ENCODE results near the gene CABYR.

DNA sequence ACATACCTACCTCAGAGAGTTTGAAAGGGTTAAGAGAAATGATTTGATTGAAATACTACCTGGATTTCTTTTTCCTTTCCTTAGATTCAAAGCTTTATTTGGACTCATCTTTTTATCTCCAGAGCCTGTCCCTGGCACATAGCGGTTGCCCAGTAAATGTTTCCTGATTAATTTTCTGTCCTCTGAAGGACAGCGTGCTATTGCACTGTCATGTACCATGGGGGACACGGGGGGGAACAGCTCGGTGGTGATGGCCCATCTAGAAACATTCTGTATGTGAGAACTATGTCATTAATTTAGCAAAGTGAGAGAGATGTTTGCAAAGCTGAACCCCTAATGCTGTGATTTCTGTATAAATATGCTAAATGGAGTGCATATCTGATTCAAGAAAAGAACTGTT is 26.4 kb upstream of the CABYR start:
- TF ChIP-seq, protein P1, sequence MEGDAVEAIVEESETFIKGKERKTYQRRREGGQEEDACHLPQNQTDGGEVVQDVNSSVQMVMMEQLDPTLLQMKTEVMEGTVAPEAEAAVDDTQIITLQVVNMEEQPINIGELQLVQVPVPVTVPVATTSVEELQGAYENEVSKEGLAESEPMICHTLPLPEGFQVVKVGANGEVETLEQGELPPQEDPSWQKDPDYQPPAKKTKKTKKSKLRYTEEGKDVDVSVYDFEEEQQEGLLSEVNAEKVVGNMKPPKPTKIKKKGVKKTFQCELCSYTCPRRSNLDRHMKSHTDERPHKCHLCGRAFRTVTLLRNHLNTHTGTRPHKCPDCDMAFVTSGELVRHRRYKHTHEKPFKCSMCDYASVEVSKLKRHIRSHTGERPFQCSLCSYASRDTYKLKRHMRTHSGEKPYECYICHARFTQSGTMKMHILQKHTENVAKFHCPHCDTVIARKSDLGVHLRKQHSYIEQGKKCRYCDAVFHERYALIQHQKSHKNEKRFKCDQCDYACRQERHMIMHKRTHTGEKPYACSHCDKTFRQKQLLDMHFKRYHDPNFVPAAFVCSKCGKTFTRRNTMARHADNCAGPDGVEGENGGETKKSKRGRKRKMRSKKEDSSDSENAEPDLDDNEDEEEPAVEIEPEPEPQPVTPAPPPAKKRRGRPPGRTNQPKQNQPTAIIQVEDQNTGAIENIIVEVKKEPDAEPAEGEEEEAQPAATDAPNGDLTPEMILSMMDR (IDR thresholded peaks at IDR 0.05; ENCODE audit: insufficient read depth, low read length, poor library complexity, severe bottlenecking), result no peak
- TF ChIP-seq EZH2phosphoT487 (conservative IDR thresholded peaks at IDR 0.05; ENCODE audit: low read length), result no peak

Data from SU-DHL-6 (cell line).